BJ (cell line): Measurements from ENCODE around the gene TMEM222. TPM values are rescaled to one million over a fixed set of nuclear protein-coding genes. Genes with fewer than 3 reads are reported as not detected.

ENCODE experiments used
- CTCF ChIA-PET: fragments of 350-600 bp; formaldehyde crosslinking; extraction: SDS; loops from one replicate; lab custom pipeline; 2021; ENCODE audit warnings: antibody characterized with exemption, inconsistent platforms; lab: Yijun Ruan, JAX
- POLR2A ChIA-PET: fragments of 300-600 bp; sonication (Branson Sonifier 250); formaldehyde crosslinking; extraction: SDS; loops from one replicate; lab custom pipeline; 2021; ENCODE audit warnings: antibody characterized with exemption; lab: Charles Lee
- DNase-seq: peaks from one replicate; pipeline ENCODE4 v3.0.0-alpha.2; 2011; ENCODE audit warnings: low read depth
- H3K27me3 ChIP-seq: 2 replicates; pipeline ENCODE4 v1.6.0; 2011; ENCODE audit warnings: low read length; ENCODE audit not compliant: control insufficient read depth, insufficient read depth
- H3K36me3 ChIP-seq: 2 replicates; pipeline ENCODE4 v1.5.1; 2011; ENCODE audit warnings: low read length; ENCODE audit not compliant: control insufficient read depth, insufficient read depth
- H3K4me3 ChIP-seq: 2 replicates; pipeline ENCODE4 v1.5.1; 2011; ENCODE audit warnings: low read depth, mild to moderate bottlenecking, control low read depth, low read length
- polyA plus RNA-seq: library from polyadenylated mRNA; depleted of rRNA; stranded (reverse); fragments of >200 nt; gene quantifications from 2 replicates; pipeline ENCODE4 v1.2.3, GENCODE V29; 2011
- TF ChIP-seq, protein P1 (sequence below): IDR thresholded peaks from 2 replicates; pipeline ENCODE4 v1.5.1; 2011; ENCODE audit warnings: low read depth, mild to moderate bottlenecking, control low read depth, inconsistent platforms, low read length, moderate library complexity; ENCODE audit not compliant: insufficient read depth

TMEM222 gene
- polyA plus RNA-seq, 1 experiment: 76.2 TPM

DNA sequence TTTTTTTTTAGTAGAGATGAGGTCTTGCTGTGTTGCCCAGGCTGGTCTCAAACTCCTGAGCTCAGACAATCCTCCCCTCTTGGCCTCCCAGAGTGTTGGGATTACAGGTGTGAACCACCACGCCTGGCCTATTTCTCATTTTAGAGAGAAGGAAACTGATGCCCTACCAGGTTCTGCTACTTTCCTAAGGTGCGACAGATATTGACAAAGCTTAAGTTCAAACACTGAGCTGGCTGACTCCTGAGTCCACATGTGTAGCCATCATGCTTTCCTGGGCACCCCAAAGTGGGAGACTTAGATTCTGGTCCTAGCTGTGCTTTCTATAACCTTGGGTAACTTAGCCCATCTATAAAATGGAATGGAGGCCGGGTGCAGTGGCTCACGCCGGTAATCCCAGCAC lies 5.1 kb upstream of the TMEM222 start:
- no peak for DNase-seq
- H3K27me3 ChIP-seq: no peaks in the 10 kb centered on the region
- TF ChIP-seq, protein P1, sequence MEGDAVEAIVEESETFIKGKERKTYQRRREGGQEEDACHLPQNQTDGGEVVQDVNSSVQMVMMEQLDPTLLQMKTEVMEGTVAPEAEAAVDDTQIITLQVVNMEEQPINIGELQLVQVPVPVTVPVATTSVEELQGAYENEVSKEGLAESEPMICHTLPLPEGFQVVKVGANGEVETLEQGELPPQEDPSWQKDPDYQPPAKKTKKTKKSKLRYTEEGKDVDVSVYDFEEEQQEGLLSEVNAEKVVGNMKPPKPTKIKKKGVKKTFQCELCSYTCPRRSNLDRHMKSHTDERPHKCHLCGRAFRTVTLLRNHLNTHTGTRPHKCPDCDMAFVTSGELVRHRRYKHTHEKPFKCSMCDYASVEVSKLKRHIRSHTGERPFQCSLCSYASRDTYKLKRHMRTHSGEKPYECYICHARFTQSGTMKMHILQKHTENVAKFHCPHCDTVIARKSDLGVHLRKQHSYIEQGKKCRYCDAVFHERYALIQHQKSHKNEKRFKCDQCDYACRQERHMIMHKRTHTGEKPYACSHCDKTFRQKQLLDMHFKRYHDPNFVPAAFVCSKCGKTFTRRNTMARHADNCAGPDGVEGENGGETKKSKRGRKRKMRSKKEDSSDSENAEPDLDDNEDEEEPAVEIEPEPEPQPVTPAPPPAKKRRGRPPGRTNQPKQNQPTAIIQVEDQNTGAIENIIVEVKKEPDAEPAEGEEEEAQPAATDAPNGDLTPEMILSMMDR: no peak
- ChIA-PET CTCF (interaction anchor here (1.3 to 3.9 kb wide), 7 partner anchors 8 to 214 kb away, joined by 3 to 24 read pairs (median 5); partner anchors contain the start of gene MAP3K6), POLR2A (interaction anchor here (0.6 kb wide), 1 partner anchor 8 kb away, joined by 22 read pairs; no protein-coding TSS in a partner anchor)
- H3K4me3 ChIP-seq: no peak overlapping the region
- no peaks in the 10 kb centered on the region for H3K36me3 ChIP-seq

DNA sequence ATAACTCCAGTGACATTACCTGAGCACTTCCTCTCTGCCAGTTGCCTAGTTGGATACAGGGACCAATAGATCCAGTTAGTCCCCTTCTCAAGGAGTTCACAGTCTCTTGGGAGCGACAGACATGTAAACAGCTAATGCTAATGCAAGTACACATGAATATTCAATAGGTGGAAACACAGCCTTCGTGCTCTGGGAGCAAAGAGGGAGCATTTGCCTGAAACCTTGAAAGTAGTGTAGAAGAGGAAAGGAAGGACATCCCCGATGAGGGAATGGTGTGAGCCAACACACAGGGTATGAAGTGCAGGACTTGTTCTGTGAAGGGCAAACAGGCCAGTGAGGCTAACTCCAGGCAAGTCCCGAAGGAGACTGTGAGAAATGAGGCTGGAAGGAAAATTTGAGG lies 3.8 kb upstream of the TMEM222 start:
- ChIA-PET POLR2A (no interaction called here), CTCF (interaction anchor here (0.7 to 3.9 kb wide), 10 partner anchors 10 to 351 kb away, joined by 3 to 24 read pairs (median 4); partner anchors contain the start of gene MAP3K6)
- Histone ChIP-seq H3K4me3 (no peak overlapping the region), H3K36me3 (no peaks in the 10 kb centered on the region), H3K27me3 (no peaks in the 10 kb centered on the region)
- no peak for DNase-seq
- TF ChIP-seq, protein P1: no peak

DNA sequence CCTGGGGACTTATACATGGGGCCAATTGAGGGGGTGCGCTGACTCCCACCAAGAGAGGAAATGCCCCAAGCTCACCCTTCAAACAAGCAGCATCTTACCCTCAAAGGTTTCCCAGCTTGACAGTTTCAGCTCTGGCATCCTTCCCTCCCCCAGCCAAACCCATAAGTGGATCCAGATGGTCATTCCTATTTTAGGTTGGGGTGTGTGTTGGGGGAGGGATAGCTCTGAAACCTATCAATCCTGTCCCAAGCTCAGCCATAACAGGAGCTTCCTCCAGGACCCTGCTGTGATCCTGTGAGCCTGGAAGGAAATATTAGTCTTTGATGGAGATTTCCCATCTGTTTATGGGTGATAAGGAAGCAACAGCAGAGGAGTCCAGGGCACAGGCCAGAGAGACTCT lies 3.4 kb upstream of the TMEM222 start:
- H3K27me3 ChIP-seq: no peaks in the 10 kb centered on the region
- H3K36me3 ChIP-seq: no peaks in the 10 kb centered on the region
- TF ChIP-seq, protein P1: no peak
- ChIA-PET CTCF (interaction anchor here (0.7 to 3.9 kb wide), 9 partner anchors 10 to 351 kb away, joined by 3 to 24 read pairs (median 4); partner anchors contain the start of gene SYTL1), POLR2A (no interaction called here)
- DNase-seq: peak; percentile 15
- H3K4me3 ChIP-seq: no peak overlapping the region

DNA sequence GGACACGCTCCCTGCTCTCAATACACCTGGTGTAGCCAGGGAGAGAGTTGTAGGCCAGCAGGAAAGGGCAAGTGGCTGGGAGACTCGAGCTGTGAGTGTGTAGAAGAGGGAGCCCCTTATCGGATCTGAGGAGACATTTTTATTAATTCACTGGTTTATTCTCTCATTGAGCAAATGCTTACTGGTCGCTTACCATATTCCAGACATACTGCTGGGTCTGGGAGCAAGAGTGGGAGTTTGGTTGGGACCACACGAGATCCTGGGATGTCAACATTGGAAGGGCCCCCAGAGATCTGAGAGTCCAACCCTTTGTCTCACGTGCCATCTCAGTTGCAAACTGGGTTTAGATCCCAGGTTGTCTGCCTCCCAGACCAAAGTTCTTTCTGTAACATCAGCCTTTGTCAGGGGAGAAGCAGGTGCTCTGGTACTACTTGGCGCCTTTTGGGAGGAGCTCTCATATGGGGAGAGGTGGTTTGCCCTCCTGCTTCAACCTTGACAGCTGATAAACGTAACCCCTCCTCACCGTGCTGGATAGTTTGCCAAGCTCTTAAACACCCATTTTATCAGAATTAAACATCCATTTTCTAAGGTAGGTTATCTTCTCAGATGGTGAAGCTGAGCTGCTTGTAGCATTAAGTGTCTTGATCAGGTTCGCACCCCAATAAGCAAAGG lies 742 bp downstream of the TMEM222 start:
- no peaks in the 10 kb centered on the region for H3K27me3 ChIP-seq
- peak overlapping the region; percentile 89 for H3K4me3 ChIP-seq
- TF ChIP-seq, protein P1: no peak
- POLR2A ChIA-PET: no interaction called here
- no peak for DNase-seq
- CTCF ChIA-PET: interaction anchor here (0.6 to 2.1 kb wide), 7 partner anchors 11 to 67 kb away, joined by 3 to 33 read pairs (median 4); partner anchors contain the start of gene MAP3K6
- H3K36me3 ChIP-seq: peaks cover 7% of the 10 kb centered on the region

DNA sequence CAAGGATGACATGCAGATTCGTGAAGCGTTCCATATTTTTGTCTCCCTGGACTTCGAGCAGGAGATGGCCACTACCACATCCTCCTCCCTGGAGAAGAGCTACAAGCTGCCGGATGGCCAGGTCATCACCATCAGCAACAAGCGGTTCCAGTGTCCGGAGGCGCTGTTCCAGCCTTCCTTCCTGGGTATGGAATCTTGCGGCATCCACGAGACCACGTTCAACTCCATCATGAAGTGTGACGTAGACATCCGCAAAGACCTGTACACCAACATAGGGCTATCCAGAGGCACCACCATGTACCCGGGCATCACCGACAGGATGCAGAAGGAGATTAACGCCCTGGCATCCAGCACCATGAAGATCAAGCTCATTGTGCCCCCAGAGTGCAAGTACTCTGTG lies 3.3 kb downstream of the TMEM222 start:
- ChIA-PET CTCF (no interaction called here), POLR2A (no interaction called here)
- Histone ChIP-seq H3K4me3 (no peak overlapping the region), H3K27me3 (no peaks in the 10 kb centered on the region), H3K36me3 (peaks cover 11% of the 10 kb centered on the region)
- DNase-seq: no peak
- TF ChIP-seq, protein P1: no peak
